COLO829 (cell line): Measurements from ENCODE around the gene DUS1L.
"Not testable (repeated sequence)": the region's sequence is repeated elsewhere in the genome, so short reads cannot be mapped to it uniquely, and the experiment has no call there.

Source experiments
- DNase-seq: peaks from one replicate; pipeline ENCODE4 v3.0.0; 2012; ENCODE audit warnings: low spot score

DUS1L gene

DNA sequence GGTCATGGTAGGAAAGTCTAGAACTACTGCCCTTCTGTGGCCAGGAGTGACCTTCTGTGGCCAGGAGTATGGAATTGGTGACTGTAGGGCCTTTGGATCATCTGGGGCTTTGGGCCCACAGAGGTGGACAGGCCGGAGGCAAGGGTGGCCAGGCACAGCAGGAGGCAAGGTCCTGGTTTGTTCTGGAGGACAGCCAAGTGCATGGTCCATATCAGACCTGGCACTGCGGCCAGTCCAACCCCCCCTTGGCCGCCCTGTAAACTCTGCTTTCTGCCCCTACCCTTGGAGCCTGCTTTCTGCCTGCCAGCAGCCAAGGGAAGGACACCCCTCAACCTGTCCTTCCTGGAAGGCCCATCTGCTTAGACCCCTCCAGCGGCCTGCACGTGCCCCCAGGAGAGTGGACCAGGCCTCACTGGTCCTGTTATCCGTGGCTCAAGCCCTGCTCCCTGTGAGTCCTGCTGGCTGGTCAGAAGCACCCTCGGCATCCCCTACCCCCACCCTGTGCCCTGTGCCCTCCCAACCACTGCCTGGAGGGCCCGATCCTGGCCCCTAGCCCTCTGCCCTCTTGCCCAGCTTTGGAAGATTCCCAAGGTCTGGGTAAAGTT, 25.8 kb downstream of the DUS1L start:
- no peak for DNase-seq

DNA sequence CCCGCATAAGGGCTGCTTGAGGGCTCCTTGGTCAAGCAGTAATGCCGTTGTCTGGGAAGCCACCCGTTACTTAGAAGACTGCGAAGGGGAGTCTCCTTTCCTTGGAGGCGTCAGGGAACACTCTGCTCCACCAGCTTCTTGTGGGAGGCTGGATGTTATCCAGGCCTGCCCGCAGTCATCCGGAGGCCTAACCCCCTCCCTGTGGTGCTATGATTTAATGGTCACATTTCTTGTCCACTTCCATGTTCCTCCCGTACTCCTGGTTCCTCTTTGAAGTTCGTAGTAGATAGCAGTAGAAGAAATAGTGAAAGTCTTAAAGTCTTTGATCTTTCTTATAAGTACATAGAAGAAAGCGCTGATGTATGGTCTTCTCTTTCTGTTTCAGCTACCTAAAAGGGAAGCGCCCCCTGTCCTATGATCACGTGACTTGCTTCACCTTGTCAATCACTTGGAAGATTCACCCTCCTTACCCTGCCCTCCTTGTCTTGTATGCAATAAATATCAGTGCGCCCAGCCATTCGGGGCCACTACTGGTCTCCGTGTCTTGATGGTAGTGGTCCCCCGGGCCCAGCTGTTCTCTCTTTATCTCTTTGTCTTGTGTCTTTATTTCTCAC, 26.7 kb downstream of the DUS1L start:
- not testable (repeated sequence) for DNase-seq

DNA sequence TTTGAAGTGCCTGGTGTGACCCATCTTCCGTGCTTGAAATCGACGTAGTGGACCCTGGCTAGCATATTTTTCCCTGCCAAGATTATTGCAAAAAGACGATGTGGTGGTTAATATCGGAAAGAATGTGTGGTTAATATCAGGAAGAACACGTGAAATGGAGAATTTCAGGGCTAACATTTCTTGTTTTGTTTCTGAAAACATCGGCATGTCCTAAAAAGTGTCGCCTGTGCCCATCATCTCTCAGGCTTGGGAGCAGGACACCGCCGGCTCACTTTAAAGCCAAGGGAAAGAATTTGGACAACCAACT, 27.8 kb downstream of the DUS1L start:
- no peak for DNase-seq

DNA sequence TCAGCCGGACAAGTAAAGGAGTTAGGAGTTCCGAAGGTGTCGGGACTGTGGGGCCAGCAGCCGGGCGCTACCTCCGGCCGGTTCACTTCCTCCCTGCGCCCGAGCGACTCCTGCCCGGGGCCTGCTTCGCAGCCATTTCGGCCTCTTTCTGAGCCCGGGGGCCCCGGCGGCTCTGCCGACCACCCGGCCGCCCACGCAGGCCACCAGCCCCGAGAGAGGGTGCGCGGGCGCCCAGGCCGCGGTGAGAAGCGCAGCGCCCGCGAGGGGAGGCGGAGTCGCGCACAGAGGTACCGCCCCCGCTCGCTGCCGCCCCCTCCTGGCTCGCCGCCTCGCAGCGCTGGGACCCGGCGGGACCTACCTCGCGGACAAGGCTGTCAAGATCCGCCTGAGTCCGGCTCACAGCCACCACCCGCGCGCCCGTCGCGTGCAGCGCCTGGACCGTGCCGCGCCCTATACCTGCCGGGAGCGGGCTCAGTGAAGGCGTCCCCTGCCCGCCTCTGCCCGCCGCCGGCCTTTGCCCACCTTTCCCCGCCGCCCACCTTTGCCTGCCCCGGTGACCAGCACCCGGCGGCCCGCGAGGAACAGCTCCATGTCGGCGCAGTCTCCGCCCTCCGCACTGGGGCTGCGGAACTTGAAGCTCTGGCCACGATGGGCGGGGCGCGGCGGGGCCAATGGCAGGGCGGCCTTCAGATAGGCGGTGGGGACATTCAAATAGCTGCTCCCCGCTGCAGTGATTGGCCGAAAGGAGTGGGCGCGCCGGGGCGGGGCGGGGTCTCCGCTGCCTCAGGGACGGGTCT, 28.3 kb downstream of the DUS1L start, which contains the start of gene DCXR:
Gene DCXR (minus strand): TSS at position 606 of the 797 bp plus-strand sequence. CDS start 15 bp downstream, at position 591.
- peak; percentile 89 for DNase-seq

DNA sequence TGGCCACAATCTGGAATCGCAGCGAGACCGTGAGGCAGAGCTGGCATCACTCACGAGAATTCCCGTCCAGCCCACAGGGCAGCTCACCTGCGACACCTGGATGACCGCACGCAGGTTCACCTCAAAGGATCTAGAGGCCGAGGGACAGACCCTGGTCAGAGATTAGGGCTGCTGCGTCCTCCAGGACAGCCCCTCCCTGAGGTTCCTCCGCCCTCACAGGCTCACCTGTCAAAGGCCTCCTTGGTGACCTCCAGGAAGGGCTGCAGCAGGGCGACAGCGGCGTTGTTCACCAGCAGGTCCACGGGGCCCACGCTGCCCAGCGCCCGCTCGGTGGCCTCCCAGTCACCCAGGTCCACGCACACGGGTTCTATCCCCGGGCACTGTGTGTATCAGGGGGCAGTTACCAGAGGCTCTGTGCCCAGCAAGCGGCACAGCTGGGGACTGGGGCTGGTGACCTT, 28.9 kb downstream of the DUS1L start:
- DNase-seq, result no peak

DNA sequence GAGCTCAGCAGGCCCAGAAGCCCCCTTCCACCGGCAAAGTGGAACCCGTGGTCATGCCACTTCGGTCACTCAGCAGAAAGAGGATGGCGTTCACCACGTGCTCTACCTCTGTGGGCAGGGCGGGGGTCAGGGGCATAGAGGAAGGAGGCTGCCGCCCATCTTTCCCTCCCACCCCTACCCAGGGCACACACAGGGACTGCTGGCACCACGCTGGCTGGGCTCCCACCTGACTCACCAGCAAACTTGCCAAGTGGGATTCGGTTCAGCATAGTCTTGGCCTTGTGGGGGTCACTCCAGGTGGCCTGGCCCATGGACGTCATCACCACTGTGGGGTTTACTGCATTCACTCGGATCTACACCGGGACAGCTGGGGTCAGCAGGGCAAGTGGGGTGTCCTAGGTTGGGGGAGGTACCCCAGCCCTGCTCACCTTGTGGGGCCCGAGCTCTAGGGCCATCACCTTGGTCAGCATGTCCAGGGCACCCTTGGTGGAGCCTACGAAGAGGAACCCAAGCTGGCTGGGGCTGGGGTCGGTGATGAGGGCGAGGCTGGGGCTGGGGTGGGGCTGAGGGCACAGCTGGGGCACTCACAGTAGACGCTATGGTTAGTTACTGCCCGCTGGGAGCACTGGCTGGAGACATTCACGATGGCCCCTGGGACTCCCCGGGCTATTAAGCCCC, 29.5 kb downstream of the DUS1L start:
- no peak for DNase-seq

DNA sequence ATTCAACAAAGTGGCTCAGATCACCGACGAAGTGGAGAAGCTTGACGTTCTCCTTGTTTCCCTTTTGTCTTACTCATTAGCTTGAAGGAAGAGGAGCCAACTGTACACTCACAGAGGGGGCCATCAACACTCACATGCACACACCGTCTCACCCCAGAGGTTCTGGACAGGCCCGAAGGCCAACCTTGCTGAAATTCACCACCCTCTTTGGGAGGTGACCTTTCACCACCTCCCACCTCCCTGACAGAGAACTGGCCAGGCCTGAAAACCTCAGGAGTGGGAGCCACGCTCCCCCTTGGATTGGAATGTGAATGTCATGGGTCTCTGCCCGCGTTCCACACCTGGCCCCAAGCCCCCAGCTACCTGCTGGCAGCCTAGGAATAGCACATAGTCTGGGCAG, 30.1 kb downstream of the DUS1L start:
- no peak for DNase-seq

DNA sequence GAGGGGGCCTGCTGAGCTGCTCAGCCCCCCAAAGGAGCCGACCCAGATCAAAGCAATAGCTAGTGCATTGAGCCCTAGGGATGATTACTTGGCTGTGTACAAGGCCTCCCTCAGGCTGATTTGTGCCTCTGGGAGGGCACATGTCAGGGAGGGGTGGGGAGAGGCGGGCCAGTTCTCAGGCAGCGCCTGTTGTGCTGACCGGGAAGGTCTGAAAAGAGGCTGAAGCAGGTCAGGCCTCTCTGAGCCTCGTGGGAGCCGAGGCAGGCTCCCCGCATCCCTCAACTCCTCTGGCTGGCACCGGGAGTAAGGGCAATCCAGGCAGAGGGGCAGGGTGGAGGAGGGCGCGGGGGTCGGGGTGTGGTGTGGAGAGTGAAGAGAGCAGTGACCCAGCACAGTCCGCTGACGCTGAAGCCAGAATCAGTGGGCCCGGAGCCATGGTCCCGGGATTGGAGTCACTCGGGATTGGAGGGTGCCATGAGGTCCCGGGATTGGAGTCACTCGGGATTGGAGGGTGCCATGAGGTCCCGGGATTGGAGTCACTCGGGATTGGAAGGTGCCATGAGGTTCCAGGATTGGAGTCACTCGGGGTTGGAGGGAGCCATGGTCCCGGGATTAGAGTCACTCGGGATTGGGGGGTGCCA, 31.1 kb downstream of the DUS1L start:
- DNase-seq, result no peak

DNA sequence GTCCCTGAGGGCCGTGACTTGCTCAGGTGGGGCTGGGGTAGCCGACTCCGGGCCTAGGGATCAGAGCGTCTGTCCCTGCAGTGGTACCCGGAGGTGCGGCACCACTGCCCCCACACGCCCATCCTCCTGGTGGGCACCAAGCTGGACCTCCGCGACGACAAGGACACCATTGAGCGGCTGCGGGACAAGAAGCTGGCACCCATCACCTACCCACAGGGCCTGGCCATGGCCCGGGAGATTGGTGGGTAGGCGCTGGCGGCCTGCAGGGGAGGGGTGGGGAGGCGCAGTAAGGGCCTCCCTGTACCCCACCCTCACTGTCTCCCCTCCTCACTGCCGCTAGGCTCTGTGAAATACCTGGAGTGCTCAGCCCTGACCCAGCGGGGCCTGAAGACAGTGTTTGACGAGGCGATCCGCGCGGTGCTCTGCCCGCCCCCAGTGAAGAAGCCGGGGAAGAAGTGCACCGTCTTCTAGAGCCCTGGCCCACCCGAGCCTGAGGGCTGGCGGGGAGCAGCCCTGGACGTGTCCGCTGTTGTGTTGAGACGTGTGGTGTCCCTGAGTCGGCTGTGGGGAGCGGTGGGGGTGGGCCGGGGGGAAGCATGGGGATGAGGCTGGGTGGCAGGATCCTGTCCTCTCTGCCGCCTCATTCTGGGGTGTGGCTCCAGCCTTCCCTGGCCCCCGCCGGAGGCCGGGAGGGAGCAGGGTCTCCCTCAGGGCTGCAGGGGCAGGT, 32.1 kb downstream of the DUS1L start:
- no peak for DNase-seq

DNA sequence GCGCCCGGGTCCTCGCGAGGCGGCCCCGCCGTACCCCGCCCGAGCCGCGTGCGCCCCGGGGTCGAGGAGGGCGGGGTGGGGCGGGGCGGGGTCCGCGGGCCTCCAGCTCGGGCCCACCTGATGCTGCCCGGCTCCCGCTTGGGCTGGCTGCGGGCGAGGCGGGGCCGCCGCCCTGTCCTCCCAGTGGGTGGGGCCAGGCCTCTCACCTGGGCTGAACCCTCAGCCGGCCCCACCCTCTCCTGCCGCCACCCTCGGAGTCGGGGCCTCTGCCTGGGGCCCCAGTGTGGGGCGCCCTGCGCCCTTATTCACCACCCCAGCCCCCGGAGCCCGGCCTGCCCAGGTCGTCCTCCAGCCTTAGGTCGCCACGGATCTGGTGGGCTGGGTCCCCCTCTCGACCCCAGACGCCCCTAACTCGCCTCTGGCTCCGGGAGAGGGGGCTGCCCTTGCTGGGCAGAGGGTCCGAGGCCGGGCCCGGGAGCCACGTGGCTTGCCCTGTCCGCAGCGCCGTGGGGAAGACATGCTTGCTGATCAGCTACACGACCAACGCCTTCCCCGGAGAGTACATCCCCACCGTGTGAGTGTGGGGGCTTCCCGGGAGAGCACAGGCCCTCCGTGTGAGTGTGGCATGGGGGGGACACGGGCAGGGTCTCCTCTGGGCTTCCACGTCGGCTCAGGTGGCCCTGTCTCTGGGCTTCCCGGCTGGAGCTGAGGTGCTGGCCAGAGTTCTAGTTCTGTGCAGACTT, 33.5 kb downstream of the DUS1L start:
- DNase-seq, result no peak

DNA sequence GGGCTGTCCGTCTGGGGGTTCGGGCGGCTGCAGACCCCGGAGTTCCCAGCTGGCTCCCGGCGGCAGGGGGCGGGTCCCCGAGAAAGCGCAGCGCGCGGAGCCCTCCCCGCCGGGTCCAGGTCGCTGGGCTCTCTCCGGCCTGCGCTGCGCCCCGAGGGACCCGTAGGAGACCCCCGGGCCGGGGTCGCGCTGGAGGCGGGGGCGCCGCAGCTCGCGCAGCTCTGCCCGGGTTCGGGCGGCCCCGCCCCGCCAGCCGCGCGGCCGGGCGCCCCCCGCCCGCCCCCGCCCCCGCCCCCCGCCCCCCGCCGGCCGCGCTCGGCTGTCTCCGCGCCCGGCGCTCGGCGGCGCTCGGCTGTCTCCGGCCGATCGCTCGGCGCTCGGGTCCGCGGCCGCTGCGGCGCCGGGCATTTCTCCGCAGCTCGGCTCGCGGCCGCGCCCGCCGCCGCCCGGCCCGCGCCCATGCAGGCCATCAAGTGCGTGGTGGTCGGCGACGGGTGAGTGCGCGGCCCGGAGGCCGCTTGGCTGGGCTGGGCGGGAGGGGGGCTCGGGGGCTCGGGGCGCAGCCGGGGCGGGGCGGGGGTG, 34.2 kb downstream of the DUS1L start, which contains the start of gene RAC3:
Gene RAC3 (plus strand): TSS at position 376 of the 582 bp plus-strand sequence. CDS start 84 bp downstream, at position 460.
- DNase-seq, result no peak

DNA sequence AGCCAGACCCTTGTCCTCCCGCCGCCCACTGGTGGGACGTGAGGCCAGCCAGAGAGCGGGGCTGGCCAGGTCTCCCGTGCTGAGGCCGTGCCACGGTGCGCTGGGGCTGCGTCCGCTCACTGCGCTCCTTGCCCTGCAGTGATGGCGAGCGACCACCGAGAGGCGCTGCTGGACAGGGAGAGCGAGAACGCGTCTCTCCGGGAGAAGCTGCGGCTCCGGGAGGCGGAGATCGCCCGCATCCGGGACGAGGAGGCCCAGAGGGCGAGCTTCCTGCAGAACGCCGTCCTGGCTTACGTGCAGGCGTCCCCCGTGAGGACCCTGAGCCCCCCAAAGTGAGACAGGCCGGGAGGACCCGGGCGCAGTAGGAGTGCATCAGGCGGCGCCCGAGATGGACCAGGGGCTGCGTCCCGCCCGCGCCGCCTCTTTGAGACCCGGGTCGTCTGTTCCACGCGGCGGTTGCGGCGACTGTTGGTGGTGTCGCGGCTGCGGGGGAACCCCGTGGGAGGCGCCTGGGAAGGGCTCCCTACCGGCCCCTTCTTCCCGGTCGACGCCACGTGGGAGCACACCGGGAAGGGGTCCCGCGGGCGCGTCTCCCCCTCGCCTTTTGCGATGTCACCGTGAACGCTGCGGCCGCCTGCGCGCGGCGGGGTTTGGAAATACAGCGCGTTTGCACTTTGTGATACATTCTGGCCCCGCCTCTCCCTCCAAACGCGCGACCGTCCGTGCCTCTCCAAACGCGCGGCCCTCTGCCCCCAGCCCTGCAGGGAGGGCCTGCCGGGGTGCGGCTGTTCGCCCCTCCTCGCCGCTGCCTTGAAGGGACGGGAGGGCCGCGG, 34.9 kb downstream of the DUS1L start:
- DNase-seq, result peak; percentile 54

DNA sequence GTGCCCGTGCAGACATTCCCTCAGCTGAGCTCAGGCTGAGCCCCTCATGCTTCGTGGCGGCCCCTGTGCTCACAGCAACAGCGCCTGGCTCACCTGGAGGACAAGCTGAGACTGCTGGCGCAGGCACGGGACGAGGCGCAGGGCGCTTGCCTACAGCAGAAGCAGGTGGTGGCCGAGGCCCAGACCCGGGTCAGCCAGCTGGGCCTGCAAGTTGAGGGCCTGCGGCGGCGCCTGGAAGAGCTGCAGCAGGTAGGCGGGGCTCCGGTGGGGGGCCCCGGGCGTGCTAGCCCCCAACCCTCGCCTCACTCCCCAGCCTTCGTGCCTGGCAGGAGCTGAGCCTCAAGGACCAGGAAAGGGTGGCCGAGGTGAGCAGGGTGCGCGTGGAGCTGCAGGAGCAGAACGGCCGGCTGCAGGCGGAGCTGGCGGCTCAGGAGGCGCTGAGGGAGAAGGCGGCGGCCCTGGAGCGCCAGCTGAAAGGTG, 35.6 kb downstream of the DUS1L start:
- no peak for DNase-seq

DNA sequence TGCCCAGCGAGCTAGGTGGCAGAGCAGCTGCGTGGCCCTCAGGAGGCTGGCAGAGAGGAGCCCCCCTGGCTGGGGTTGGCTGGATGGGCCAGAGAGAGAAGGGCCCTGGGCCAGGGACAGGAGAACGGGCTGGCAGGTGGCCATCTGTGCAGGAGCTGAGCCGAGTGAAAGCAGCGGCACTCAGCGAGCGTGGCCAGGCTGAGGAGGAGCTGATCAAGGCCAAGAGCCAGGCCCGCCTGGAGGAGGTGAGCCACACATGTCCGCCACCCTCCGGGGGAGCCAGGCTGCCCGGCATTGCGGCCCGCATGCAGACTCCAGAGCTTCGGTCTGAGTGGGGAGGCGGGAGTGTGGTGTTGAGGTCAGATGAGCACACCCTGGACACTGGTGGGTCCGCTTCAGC, 36.2 kb downstream of the DUS1L start:
- DNase-seq, result no peak

DNA sequence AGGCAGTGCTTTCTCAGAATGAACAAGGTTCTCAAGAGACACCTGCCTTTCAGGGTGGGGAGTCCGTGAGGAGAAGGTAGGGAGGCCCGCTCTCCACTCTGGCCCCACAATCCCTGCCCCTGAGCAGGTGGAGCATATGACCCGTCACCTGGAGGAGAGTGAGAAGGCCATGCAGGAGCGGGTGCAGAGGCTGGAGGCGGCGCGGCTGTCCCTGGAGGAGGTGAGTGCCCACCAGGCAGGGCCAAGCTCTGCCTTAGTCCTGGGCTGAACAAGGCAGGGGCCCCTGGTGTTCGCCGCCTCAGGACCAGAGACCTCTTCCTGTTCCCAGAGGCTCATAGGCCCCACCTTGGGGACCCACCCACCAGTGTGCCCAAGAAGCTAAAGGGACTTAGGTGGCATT, 36.6 kb downstream of the DUS1L start:
- DNase-seq, result no peak

DNA sequence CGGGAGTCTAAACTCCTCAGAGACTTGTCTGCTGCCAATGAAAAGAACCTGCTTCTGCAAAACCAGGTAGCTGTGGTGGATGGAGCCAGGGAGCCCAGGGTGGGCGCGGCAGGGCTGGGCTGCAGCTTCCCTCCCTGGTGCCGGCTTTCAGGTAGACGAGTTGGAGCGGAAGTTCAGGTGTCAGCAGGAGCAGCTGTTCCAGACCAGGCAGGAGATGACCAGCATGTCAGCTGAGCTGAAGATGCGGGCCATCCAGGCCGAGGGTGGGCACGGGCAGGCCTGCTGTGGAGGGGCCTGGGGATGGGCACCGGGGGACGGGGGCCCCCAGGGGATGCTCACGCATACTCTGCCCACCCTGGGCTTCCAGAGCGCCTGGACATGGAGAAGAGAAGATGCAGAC, 37.4 kb downstream of the DUS1L start:
- DNase-seq, result no peak

DNA sequence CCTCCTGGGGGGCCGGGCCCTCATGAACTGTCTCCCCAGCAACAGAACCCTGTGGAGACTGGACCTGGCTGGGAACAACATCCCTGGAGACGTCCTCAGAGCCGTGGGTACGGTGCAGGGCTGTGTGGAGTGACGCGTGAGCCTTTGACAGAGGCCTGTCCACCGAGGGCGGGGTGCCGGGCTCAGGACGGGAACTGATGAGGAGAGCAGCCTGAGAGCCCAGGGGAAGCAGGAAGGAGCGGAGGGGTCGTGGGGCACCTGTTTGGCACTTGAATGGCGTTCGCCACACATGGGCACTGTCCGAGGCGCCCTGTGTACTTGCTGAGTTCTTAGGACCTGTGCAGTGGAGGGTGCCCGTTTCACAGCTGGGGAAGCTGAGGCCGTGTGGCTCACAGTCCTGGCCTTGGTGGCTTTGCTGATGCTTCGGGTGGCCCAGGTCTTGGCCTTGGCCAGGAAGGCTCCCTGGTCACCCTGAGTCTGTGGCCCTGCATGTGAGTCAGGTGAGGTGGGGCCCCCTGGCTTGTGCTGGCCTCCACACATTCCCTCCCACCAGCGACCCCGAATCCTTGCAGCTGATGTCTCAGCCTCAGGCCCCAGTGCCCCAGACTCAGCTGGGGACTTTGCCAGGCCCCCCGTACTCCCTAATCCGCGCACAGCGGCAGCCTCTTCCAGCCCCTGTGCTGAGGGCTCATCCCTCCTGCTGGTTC, 40.0 kb downstream of the DUS1L start:
- DNase-seq, result no peak

DNA sequence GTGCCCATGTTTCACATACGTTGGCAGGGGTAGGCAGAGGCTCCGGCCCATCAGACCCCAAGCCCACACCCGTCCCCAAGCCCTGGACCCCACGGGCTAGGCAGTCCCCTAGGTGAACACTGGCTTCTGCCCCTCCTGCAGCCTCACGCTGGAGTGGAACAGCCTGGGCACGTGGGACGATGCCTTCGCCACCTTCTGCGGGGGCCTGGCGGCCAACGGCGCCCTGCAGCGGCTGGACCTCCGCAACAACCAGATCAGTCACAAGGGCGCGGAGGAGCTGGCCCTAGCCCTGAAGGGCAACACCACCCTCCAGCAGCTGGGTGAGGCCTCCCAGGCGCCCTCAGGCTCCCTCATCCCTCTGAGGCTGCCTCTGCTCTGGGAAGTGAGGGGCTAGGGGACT, 40.7 kb downstream of the DUS1L start:
- no peak for DNase-seq
